GM18498 (cell line): Measurements from ENCODE around the gene C1orf53.
"Not testable (repeated sequence)": the region's sequence is repeated elsewhere in the genome, so short reads cannot be mapped to it uniquely, and the experiment has no call there.

Experiments used
- ATAC-seq: cut with Tn5 transposase; IDR thresholded peaks from one replicate; pipeline ENCODE4 v1.9.1; 2021; ENCODE audit warnings: mild to moderate bottlenecking, moderate library complexity; ENCODE audit not compliant: unreplicated experiment

Gene C1orf53

GRCh38 chr1:197920414-197921117, 18.1 kb downstream of the C1orf53 start:
- ATAC-seq: no peak

- ATAC-seq: no peak
Measured at GRCh38 chr1:197921235-197922069, 19.0 kb downstream of the C1orf53 start.

DNA sequence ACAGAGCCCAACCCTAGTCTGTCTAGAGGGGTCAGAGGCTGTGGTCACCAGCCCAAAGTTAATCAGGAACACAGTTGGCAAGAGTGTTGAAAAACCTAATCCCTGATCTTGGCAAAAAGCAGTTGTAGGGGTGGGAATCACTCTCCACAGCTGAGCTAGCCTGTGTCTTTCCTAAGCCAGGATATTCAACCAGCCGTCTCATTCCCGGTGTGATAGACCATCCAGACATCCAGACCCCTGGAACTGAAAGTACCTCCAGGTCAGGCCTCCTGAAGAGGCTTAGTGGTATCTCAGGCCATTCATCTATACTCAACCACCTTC, 19.6 kb downstream of the C1orf53 start:
- no peak for ATAC-seq

DNA sequence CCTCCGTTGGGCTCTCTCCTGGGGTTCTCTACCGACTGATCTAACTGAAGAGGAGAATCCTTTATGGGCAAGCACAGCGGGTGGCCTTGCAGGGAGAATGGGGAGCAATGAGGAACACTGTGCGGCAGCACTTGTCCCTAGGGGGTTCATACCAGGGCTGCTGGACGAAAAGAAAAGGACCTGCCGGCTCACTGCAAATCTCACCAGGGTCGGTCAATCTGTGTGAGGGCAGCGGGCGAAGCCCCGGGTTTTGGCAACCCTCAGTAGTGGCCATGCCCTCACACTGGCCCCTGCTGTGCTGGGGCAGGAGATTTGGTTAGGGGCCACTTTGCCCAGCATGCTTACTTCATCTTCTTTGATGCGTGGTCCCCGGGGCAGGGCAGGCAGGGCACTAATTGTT, 20.6 kb downstream of the C1orf53 start:
- ATAC-seq: no peak

GRCh38 chr1:197924516-197925123, 22.2 kb downstream of the C1orf53 start:
- ATAC-seq: peak; percentile 76

- no peak for ATAC-seq
Measured at GRCh38 chr1:197927908-197928665, 25.7 kb downstream of the C1orf53 start.

DNA sequence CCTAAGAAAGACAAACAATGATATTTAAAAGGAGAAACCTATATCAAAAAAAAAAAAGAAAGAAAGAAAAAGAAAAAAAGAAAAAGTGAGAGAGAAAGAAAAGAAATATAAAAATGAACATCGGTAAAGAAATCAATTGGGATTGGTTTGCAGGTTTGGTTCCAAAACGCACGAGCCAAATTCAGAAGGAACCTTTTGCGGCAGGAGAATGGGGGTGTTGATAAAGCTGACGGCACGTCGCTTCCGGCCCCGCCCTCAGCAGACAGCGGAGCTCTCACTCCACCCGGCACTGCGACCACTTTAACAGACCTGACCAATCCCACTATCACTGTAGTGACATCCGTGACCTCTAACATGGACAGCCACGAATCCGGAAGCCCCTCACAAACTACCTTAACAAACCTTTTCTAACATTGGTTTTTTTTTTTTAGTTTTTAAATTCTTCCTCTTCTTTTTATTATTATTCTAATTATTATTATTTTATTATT, 26.5 kb downstream of the C1orf53 start:
- no peak for ATAC-seq

DNA sequence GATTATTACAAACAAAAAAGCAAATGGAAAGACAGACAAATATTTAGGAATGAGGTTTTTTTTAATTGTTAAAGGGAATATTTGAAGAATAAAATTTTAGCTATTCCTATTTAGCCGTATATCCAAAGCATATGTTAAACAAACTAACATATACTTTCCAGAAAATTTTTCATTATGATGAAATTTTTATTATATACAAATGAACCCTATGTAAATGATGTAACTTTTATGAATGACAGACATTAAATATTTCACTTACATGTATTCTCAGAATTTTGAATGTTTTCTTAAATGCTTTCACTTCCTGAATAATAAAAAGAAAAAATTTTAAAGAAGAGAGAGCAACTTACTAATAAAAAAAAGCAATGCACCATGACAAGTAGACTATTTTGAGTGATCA, 30.6 kb downstream of the C1orf53 start:
- no peak for ATAC-seq

GRCh38 chr1:197933647-197934046, 31.2 kb downstream of the C1orf53 start:
- no peak for ATAC-seq

GRCh38 chr1:197937381-197937780, 35.0 kb downstream of the C1orf53 start:
- no peak for ATAC-seq

DNA sequence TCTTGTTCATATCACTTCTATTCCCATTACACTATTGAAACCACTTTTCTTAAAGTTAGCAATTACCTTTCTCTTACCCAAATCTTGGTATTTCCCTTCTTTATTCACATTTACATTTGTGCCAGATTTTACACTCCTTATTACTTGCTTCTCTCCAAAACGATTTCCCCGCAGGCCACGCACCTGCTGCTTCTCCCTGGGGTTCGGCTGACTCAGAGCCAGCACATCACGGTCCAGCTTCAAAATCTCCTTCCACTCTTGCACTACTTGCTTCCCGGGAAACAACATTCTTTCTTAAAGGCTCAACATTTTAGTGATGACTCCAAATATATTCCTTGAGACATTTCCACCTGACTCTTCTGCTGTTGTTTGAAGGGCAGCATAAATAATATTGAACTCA, 35.5 kb downstream of the C1orf53 start:
- ATAC-seq: no peak

GRCh38 chr1:197939159-197939980, 36.9 kb downstream of the C1orf53 start:
- ATAC-seq: not testable (repeated sequence)

- ATAC-seq: no peak
Measured at GRCh38 chr1:197942042-197942441, 39.6 kb downstream of the C1orf53 start.

DNA sequence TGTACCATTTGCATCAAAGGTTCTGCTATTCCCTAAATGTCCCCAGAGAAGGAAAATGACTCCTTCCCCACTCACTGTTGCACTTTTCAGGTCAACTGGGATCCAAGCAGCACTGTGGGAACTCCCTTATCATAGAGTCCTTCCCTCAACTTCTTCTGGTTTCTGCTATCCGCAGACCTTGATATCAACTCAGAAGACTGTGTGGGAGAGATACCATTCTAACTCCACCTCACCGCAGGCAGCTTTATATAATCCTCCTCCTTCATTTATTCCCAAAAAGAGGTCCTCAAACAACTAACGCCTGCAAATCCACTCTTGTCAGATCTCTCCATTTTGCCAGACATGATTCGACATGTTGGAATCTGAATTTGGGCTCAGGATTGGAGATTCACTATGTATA, 42.1 kb downstream of the C1orf53 start:
- no peak for ATAC-seq

DNA sequence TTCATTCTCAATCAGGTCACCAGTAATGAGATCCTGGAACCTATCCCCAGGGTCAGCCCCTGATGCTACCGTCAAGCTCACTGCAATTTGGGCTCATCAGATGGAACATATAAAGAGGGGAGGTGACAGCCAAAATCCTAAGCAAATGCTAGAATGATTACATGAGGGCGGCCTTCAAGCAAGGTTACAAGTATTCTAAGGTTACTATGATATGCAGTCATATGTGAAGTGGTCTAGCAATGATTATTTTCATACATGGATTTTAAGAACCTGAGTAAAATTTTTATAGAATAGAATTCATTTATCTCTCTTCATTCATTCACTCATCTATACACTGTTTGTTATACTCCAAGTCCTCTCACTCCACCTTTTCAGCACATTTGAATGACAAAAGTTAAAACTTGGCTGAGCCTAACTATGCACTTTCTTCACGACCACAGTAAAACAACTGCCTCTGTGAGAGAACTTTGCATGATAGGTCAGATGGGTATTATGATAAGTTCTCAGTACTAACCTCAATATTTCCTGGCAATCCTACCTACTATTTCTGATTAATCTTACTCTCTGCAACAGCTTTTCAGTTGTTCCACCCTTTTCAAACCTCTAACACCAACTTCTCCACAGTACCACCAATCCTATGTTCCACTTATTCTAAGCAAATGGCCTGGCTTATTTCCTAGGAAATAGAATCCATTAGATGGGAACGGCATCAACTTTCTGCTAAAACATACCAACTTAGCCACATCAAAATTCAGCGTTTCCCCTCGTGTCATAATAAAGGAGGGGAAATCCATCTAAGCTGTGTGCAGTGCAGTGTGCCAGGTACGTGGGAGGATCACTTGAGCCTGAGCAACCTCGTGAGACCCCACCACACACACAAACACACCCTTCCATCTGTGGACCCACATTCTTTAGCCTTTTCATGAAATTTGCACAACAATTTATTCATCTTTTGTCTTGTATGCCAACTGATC, 46.8 kb downstream of the C1orf53 start:
- no peak for ATAC-seq

GRCh38 chr1:197951089-197951488, 48.7 kb downstream of the C1orf53 start:
- no peak for ATAC-seq

GRCh38 chr1:197951617-197952175, 49.3 kb downstream of the C1orf53 start:
- no peak for ATAC-seq

DNA sequence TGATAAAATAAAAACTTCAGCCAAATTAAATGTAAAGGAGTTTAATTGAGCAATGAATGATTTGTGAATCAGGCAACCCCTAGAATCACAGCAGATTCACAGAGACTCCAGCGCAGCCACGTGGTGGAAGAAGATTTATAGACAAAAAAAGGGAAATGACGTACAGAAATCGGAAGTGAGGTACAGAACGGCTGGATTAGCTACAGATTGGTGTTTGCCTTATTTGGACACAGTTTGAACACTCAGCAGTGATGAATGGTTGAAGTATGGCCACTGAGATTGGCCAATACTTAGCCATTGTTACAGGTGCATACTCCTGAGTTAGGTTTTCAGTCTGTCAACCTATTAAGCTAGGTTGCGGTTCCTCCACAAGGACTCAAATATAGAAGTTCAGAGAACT, 51.0 kb downstream of the C1orf53 start:
- not testable (repeated sequence) for ATAC-seq
